Type B pancreatic cell (in vitro differentiated cells): ENCODE results near the gene CCDC116. TPM values are rescaled to one million over a fixed set of nuclear protein-coding genes. Genes with fewer than 3 reads are reported as not detected.

Source experiments
- DNase-seq: peaks from one replicate; pipeline ENCODE4 v3.0.0; 2021; ENCODE audit warnings: mixed read lengths; ENCODE audit not compliant: unreplicated experiment; ENCODE audit errors: extremely low spot score
- H3K27ac Mint-ChIP-seq: 2 replicates; pipeline ENCODE4 v1.8.0; 2021; ENCODE audit warnings: mild to moderate bottlenecking, mixed read lengths
- H3K27me3 Mint-ChIP-seq: 2 replicates; pipeline ENCODE4 v1.8.0; 2021; ENCODE audit warnings: mixed read lengths
- H3K36me3 Mint-ChIP-seq: 2 replicates; pipeline ENCODE4 v1.8.0; 2021; ENCODE audit warnings: mixed read lengths
- H3K4me1 Mint-ChIP-seq: one replicate; pipeline ENCODE4 v1.8.0; 2021; ENCODE audit warnings: mixed read lengths; ENCODE audit not compliant: unreplicated experiment
- H3K4me3 Mint-ChIP-seq: 2 replicates; pipeline ENCODE4 v1.8.0; 2021; ENCODE audit warnings: mild to moderate bottlenecking, mixed read lengths
- H3K9me3 Mint-ChIP-seq: 2 replicates; pipeline ENCODE4 v1.8.0; 2021; ENCODE audit warnings: mixed read lengths
- total RNA-seq: library from RNA; stranded (reverse); gene quantifications from 2 replicates; pipeline ENCODE4 v1.2.1, GENCODE V29; 2021; ENCODE audit warnings: low replicate concordance
- TF ChIP-seq, protein P1 (sequence below): fragments of 200-600 bp; sonication (generic); conservative IDR thresholded peaks from 2 replicates; pipeline ENCODE4 v1.5.0; 2021; ENCODE audit warnings: antibody characterized with exemption, mild to moderate bottlenecking

Gene CCDC116
- total RNA-seq, 1 donor from 2014 or later, result 0.87 TPM

DNA sequence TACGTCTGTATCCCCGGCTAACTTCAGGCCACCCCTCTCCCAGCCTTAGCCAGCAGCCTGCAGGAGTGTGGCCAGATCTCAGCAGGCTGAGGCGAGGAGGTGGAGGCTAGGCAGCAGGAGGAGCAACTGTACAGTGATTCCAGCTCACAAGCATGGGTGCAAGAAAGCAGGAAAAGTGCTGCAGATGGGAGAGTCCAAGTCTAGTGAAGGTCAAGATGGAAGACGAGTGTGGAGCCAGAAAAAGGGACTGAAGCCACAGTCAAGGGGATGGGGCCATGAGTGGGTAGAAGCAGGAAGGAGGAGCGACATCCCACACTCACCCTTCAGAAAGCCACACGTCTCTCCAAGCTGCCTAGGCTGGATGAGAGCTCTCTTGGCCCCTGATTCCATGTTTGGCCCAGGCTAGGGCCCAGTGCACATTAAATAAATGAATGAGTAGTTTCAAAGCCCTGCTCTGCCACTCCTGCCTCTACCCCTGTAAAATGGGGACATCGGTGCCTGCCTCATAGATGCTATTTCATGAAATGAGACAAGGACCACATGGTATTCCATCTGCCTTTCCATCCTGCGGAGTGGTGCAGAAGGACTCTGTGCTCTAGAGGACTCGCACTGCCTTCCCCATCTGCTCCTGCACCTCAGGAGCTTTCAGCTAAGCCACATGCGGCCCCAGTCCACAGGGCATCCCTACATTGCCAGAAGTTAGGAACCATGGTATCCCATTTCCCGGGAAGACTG is 5.7 kb upstream of the CCDC116 start:
- no peaks in the 10 kb centered on the region for H3K27me3 Mint-ChIP-seq
- TF ChIP-seq, protein P1, sequence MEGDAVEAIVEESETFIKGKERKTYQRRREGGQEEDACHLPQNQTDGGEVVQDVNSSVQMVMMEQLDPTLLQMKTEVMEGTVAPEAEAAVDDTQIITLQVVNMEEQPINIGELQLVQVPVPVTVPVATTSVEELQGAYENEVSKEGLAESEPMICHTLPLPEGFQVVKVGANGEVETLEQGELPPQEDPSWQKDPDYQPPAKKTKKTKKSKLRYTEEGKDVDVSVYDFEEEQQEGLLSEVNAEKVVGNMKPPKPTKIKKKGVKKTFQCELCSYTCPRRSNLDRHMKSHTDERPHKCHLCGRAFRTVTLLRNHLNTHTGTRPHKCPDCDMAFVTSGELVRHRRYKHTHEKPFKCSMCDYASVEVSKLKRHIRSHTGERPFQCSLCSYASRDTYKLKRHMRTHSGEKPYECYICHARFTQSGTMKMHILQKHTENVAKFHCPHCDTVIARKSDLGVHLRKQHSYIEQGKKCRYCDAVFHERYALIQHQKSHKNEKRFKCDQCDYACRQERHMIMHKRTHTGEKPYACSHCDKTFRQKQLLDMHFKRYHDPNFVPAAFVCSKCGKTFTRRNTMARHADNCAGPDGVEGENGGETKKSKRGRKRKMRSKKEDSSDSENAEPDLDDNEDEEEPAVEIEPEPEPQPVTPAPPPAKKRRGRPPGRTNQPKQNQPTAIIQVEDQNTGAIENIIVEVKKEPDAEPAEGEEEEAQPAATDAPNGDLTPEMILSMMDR, result no peak
- H3K4me1 Mint-ChIP-seq, result peaks cover 33% of the 10 kb centered on the region
- DNase-seq, result no peak
- H3K4me3 Mint-ChIP-seq, result peak overlapping the region; percentile 60
- H3K9me3 Mint-ChIP-seq, result no peaks in the 10 kb centered on the region
- H3K27ac Mint-ChIP-seq, result no peak overlapping the region
- peaks cover 12% of the 10 kb centered on the region for H3K36me3 Mint-ChIP-seq

DNA sequence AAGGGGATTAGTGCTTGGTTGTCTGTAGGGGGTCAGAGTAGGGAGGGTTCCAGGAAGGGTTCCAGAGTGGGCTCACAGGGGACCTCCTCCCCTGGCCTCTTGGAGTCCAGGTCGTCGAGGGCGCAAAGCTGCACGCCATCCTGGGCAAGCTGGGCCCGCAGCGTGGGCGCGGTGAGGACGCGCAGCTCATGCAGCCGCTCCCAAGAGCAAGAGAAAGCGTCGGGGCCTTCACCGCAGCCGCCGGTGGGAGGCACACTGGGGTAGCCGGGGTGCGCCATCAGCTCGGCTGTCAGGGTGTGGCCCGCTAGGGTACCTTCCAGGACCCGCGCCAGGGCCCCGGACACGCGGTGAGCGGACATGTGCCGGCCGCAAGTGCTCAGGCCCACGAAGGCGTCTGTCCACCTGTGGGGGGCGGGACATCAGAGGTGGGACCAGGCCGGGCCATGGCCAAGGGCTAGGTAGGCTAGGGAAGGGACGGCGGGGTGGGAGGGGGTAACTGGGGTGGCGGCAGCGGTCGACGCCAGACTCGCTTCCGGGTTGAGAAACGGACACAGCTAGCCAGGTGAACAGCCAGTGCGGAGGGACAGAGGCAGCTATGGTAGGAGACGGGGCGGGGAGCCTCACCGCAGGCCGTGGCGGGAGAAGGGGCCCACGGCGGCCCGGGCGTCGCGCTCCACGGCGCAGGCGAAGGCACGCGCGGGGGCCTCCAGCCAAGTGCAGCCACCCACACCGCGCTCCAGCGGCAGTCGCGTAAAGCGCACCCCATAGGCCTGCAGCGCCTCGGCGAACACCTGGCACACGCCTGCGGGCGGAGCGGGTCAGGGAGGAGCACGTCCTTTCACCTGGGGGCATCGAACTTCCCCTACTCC is 3.9 kb upstream of the CCDC116 start:
- TF ChIP-seq, protein P1, result no peak
- Mint-ChIP-seq H3K27me3 (no peaks in the 10 kb centered on the region), H3K9me3 (no peaks in the 10 kb centered on the region), H3K4me1 (peaks cover 25% of the 10 kb centered on the region), H3K36me3 (peaks cover 8% of the 10 kb centered on the region), H3K27ac (peak overlapping the region; percentile 85), H3K4me3 (peak overlapping the region; percentile 91)
- no peak for DNase-seq

DNA sequence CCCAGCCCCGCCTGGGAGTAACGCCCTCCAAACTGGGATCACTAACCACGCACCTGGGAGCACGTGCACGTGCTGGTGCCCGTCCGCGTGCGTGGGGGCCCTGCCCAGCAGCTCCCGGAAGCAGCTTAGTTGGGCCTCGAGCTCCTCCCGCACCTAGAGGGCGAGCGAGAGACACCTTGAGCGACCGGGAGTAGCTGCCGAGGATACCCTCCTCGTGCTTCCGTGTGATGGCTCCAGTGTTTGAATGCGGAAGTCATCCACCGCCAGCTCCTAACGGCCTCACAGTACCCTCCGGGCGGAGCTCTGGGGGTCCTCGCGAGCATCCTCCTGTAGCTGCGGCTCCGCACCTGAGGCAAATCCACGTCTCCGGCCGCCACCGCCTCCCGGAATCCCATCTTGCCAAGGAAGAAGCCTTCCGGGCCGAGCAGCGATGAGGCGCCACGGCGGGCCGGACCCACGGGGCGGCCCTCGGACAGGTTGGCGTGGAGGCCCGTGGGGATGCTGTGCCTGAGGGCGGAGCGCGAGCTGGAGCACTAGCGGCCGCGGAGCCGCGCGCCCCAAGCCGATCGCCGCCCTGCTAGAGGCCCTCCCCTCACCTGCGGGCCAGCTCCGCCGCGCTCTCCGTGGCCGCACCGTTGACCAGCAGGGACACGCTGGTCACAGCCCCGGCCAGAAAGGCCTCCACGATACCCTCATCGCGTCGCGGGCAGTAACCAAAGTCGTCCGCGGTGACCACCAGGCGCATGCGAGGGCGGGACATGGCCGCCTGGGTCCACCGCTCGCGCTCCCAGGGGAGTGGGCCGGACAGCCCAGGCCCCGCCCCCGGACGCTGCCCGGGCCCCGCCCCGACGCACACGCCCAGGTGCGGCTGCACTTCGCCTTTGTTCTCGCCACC is 3.1 kb upstream of the CCDC116 start, which contains the start of gene YDJC:
Gene YDJC, minus strand, starts transcription at position 768 of the 895 bp plus-strand sequence. Its CDS starts 8 bp downstream, at position 760.
- Mint-ChIP-seq H3K36me3 (peaks cover 8% of the 10 kb centered on the region), H3K4me1 (peaks cover 24% of the 10 kb centered on the region), H3K4me3 (peak within 1 kb of the TSS; percentile 91), H3K27me3 (no peaks in the 10 kb centered on the region), H3K27ac (peak within 1 kb of the TSS; percentile 83), H3K9me3 (no peaks in the 10 kb centered on the region)
- TF ChIP-seq, protein P1, result peak; percentile 94
- DNase-seq, result peak; percentile 97

DNA sequence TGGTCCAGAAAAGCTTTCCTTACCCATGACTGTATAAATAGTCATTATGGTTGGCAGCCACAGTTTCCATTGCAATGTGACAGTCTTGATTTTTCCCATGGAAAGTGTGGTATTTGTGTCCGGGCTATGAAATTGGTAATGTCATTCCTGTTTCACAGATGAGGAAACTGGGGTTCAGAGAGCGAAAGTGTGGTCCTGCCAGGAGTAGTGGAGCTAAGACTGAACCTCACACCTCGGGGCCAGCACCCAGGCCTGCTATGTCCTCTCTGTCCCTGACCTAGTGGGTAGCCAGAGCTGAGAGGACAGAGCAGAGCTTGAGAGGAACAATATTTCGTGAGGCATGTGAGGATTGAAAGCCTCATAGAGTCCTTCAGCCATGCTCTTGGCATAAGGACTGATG is 1.5 kb upstream of the CCDC116 start:
- no peak for DNase-seq
- no peaks in the 10 kb centered on the region for H3K9me3 Mint-ChIP-seq
- H3K27me3 Mint-ChIP-seq, result no peaks in the 10 kb centered on the region
- H3K4me3 Mint-ChIP-seq, result peak overlapping the region; percentile 59
- TF ChIP-seq, protein P1, result no peak
- peaks cover 15% of the 10 kb centered on the region for H3K4me1 Mint-ChIP-seq
- H3K36me3 Mint-ChIP-seq, result peaks cover 8% of the 10 kb centered on the region
- H3K27ac Mint-ChIP-seq, result no peak overlapping the region

DNA sequence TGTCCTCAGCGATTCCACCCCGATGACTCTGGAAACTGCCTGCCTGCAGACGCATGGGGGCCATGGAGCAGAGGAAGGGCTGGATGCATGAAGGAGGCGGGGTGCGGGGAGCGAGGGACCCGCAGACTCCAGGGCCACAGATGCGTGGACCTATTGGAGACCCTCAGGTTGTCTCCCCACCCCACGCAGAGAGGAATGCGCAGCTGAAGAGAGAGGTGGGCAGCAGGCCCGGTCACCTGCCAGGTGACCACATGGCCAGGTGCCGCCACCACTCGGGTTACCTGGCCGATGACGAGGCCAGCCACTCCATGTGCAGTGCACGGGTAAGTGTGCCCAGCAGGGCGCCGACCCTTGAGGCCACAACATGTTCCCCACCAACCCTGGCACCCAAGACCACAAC is 371 bp downstream of the CCDC116 start:
- no peak overlapping the region for H3K27ac Mint-ChIP-seq
- TF ChIP-seq, protein P1, result no peak
- no peaks in the 10 kb centered on the region for H3K27me3 Mint-ChIP-seq
- peaks cover 5% of the 10 kb centered on the region for H3K4me1 Mint-ChIP-seq
- no peak for DNase-seq
- no peaks in the 10 kb centered on the region for H3K9me3 Mint-ChIP-seq
- peaks cover 5% of the 10 kb centered on the region for H3K36me3 Mint-ChIP-seq
- H3K4me3 Mint-ChIP-seq, result no peak overlapping the region
